IgD-negative memory B cell (primary cell): ENCODE measurements around the gene ARHGAP27. TPM values are rescaled to one million over a fixed set of nuclear protein-coding genes. Genes with fewer than 3 reads are reported as not detected.

Experiments
- H3K27ac Mint-ChIP-seq, 3 donors: one replicate each; pipeline ENCODE4 v1.8.0; 2020 to 2022; ENCODE audit warnings: mild to moderate bottlenecking in 3 of 3, mixed read lengths in 3 of 3, moderate library complexity in 1 of 3
- H3K27me3 Mint-ChIP-seq: one replicate; pipeline ENCODE4 v1.8.0; 2021; ENCODE audit warnings: mixed read lengths
- H3K36me3 Mint-ChIP-seq: one replicate; pipeline ENCODE4 v1.8.0; 2020; ENCODE audit warnings: mild to moderate bottlenecking, mixed read lengths
- H3K4me1 Mint-ChIP-seq, 3 donors: one replicate each; pipeline ENCODE4 v1.8.0; 2020 to 2022; ENCODE audit warnings: mixed read lengths in 3 of 3, mild to moderate bottlenecking in 1 of 3
- H3K4me3 Mint-ChIP-seq, 4 donors: one replicate each; pipeline ENCODE4 v1.8.0; 2020 to 2022; ENCODE audit warnings: mild to moderate bottlenecking in 4 of 4, mixed read lengths in 4 of 4, moderate library complexity in 3 of 4
- H3K9me3 Mint-ChIP-seq, 3 donors: one replicate each; pipeline ENCODE4 v1.8.0; 2020 to 2021; ENCODE audit warnings: mixed read lengths in 3 of 3, mild to moderate bottlenecking in 1 of 3
- polyA plus RNA-seq: library from polyadenylated mRNA; unstranded; fragments of 300-500 nt; fragmentation: Illumina TruSeq; gene quantifications from one replicate; pipeline ENCODE4 v1.2.3, GENCODE V29; 2021

Gene ARHGAP27
- polyA plus RNA-seq, 1 donor from 2014 or later: 65.3 TPM

DNA sequence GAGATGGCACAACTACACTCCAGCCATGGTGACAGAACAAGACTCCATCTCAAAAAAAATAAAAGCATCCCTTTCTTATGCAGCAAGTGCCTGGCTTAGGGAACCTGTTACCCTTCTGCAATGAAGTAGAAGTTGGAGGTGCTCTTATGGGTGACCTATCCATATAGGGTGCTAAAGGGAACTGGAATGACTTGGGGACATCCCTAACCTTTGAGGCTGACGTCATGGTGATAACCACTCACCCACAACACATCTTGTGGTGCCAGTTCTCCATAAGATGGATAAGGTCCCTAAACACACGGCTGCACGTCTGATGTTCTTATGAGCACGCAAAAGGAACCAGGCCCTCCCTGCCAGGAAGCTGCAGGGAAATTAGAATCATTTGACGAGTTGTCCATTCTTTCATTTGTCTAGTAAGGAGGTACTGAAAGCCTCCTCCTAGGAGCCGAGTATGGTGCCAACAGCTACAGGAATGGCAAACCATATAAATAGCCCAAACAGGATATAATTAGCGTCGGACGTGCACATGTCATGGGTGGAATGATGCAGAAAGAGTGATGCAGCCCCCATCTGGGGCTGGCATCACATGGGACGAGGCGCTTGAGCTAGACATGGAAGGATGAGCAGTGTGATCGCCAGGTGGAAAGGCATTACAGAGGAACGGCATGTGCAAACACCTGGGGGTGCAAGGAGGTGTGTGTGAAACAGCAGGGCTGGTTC, 52.5 kb downstream of the ARHGAP27 start:
- Mint-ChIP-seq H3K4me1 (peaks cover 4 to 7% (median 4%) of the 10 kb centered on the region in 3 donors), H3K27ac (no peak overlapping the region), H3K27me3 (peaks cover 11% of the 10 kb centered on the region), H3K4me3 (peak overlapping the region in 2 of 4 donors; percentile 28 to 54), H3K9me3 (no peaks in the 10 kb centered on the region), H3K36me3 (peaks cover 4% of the 10 kb centered on the region)

DNA sequence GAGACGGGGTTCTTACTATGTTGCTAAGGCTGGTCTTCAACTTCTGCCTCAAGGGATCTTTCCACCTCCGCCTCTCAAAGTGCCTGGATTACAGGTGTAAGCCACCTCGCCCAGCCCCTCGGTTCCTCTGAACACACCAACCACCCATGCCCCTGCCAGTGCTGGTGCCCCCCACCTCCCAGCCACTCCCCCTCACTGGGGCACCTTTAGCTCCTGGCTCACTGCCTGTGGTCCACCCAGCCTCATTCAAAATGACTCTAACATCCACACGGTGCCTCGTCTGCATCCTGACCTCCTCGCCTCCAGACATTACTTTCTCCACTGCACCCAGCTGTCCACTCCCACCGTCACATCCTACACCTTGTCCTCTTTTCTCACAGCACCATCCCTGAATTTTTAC, 55.3 kb downstream of the ARHGAP27 start:
- Mint-ChIP-seq H3K27me3 (peaks cover 10% of the 10 kb centered on the region), H3K36me3 (no peaks in the 10 kb centered on the region), H3K4me3 (no peak overlapping the region), H3K9me3 (no peaks in the 10 kb centered on the region), H3K27ac (no peak overlapping the region), H3K4me1 (peaks cover 4 to 10% (median 9%) of the 10 kb centered on the region in 3 donors)

DNA sequence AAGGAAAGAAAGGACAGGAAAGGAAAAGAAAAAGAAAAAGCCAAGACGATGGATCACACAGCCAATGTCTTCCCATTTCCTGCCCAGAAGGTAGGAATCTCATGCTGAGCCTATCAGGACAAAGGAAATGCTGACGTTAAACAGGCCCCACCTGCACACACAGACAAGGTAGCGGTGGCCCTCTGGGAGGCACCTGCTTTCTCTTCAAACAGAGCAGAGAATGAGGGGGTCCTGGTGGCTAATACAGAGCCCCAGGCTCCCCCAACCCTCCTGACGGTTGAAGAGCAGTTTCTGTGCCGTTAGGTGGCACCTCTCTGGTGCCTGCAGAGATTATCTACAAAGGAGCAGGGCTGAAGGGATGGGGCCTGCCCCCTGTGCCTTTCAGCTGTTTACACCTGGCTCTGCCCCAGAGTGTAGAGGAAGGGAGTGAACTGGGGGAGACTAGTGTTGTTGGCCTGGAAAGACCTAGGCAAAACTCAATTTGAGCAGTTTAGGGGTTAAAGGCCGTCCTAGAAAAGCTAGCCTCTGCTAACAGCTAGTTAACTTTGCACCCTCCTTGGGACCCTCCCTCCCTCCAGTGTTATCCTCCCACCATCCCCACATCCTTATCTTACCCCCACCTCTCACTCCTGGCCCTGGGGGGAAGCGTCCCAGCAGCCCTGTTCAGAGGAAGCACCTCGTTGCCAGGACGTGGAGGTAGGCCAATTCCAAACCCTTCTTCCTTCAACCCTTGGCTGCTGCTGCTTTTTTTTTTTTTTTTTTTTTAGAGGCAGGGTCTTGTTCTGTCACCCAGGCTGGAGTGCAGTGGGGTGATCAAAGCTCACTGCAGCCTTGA, 56.3 kb downstream of the ARHGAP27 start:
- Mint-ChIP-seq H3K27me3 (peaks cover 15% of the 10 kb centered on the region), H3K4me3 (no peak overlapping the region), H3K9me3 (no peaks in the 10 kb centered on the region), H3K36me3 (no peaks in the 10 kb centered on the region), H3K27ac (peak overlapping the region in 1 of 3 donors; percentile 51), H3K4me1 (peaks cover 4 to 14% (median 9%) of the 10 kb centered on the region in 3 donors)

DNA sequence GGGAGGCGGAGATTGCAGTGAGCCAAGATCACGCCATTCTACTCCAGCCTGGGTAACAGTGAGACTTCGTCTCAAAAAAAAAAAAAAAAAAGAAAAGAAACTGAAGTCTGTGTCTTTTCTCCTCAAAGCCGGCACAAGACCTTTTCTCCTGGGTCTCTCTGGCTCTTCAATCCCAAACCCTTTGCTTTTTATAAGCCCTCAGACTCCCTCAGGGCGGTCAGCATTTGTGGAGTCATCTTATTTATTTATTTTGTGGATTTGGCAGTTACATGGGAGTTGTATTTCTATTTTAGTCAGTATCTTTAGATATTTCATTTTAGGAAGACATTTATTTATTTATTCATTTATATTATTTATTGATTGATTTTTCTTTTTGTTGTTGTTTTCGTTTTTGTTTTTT, 58.2 kb downstream of the ARHGAP27 start:
- peak overlapping the region in 1 of 4 donors; percentile 43 for H3K4me3 Mint-ChIP-seq
- H3K27ac Mint-ChIP-seq: no peak overlapping the region
- peaks cover 5 to 11% (median 9%) of the 10 kb centered on the region in 3 donors for H3K4me1 Mint-ChIP-seq
- no peaks in the 10 kb centered on the region for H3K9me3 Mint-ChIP-seq
- no peaks in the 10 kb centered on the region for H3K36me3 Mint-ChIP-seq
- peaks cover 17% of the 10 kb centered on the region for H3K27me3 Mint-ChIP-seq

DNA sequence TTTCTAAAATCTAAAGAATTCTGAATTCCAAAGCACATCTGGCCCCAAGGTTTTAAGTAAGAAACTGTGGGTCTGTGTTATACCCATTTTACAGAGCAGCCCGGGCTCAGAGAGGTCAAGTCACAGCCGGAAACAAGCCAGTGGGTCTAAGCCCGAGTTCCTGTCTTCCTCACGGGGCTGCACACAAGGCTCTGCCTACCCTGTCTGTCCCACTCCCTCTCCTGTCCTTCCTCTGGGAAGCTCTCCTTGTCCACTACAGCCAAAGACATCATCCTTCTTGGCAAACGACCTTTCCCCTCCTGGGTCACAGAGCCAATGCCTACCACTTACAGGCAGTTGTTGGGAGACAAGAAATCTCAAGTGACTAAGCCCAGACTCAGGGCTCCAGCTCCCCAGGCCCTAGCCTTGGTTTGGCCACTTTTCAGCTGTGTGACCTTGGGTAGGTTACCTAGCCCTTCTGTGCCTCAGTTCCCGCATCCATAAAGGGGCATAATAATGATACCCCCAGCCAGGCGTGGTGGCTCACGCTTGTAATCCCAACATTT, 60.3 kb downstream of the ARHGAP27 start:
- H3K4me1 Mint-ChIP-seq: peaks cover 5 to 11% (median 9%) of the 10 kb centered on the region in 3 donors
- peaks cover 13% of the 10 kb centered on the region for H3K27me3 Mint-ChIP-seq
- H3K36me3 Mint-ChIP-seq: no peaks in the 10 kb centered on the region
- no peaks in the 10 kb centered on the region for H3K9me3 Mint-ChIP-seq
- no peak overlapping the region for H3K4me3 Mint-ChIP-seq
- H3K27ac Mint-ChIP-seq: no peak overlapping the region

DNA sequence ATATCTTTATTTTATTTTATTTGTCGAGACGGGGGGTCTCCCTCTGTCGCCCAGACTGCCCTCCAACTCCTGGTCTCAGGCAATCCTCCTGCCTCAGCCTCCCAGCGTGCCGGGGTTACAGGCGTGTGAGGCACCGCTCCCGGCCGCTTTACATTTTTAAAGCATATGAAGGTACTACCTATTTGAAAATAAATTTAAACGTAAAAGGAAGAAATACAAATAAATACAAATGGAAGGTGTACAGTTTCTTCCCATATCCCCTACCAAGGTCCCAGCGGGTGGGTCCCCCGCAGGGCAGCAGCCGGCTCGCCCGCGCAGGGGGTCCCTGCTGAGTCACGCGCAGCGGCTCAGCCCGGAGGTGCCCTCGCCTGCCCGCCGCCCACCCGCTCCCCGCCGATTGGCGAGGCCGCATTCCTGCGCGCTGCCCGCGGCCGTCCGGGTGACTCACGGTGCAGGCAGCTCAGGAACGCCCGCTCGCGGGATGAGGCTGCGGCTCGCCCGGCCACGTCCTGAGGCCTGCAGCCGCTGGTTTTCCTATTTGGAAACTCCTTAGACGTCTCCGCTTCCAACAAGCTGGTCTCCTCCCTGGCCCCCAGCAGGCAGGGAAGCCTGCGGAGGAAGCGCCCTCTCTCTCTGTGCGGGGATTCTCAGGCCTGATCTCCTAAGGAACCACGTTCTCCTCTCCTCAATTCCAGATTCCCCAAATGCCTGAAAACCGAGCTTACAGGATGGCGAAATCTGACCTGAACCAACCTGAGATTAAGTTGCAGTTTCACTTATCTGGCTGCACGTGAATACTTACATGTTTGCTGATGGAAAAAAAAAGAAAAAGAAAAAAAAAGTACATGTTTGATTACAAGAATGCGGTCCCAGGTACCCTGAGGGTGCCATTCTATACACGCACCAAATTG, 61.0 kb downstream of the ARHGAP27 start:
- Mint-ChIP-seq H3K27me3 (peaks cover 13% of the 10 kb centered on the region), H3K36me3 (no peaks in the 10 kb centered on the region), H3K4me1 (peaks cover 7 to 11% (median 9%) of the 10 kb centered on the region in 3 donors), H3K9me3 (no peaks in the 10 kb centered on the region), H3K4me3 (peak overlapping the region in 3 of 4 donors; percentile 34 to 68 (median 41)), H3K27ac (no peak overlapping the region)

DNA sequence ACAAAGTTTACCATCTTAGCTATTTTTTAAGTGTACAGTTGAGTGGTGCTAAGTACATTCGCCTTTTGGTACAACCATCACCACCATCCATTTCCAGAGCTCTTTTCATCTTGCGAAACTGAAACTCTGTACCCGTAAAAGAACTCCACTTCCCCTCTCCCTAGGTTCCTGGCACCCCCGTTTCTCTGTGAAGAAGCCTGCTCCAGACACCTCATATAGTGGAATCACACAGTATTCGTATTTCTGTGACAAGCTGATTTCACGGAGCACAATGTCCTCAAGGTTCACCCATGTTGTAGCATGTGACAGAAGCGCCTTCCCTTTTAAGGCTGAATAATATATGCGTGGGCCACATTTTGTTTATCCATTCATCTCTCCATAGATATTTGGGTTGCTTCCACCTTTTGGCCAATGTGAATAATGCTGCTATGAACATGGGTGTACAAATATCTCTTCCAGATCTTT, 61.7 kb downstream of the ARHGAP27 start:
- H3K9me3 Mint-ChIP-seq: no peaks in the 10 kb centered on the region
- no peaks in the 10 kb centered on the region for H3K36me3 Mint-ChIP-seq
- no peak overlapping the region for H3K27ac Mint-ChIP-seq
- peaks cover 15% of the 10 kb centered on the region for H3K27me3 Mint-ChIP-seq
- H3K4me3 Mint-ChIP-seq: peak overlapping the region in 1 of 4 donors; percentile 7
- peaks cover 7 to 11% (median 9%) of the 10 kb centered on the region in 3 donors for H3K4me1 Mint-ChIP-seq

DNA sequence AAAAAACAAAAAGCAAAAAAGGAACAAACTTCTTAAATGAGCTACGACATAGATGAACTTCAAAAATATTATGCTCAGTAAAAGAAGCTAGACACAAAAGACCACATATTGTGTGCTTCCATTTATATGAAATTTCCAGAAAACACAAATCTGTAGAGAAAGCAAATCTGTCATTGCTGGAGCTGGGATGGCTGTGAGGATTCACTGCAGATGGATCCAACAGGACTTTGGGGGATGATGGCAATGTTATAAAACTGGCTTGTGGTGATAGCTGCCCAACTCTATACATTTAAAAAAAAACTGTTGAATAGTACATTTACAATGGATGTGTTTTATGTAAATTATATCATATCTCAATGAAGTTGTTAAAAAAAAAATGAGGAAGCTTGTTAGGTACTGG, 63.2 kb downstream of the ARHGAP27 start:
- H3K27ac Mint-ChIP-seq: no peak overlapping the region
- peaks cover 17% of the 10 kb centered on the region for H3K27me3 Mint-ChIP-seq
- peaks cover 7 to 11% (median 9%) of the 10 kb centered on the region in 3 donors for H3K4me1 Mint-ChIP-seq
- H3K4me3 Mint-ChIP-seq: no peak overlapping the region
- H3K9me3 Mint-ChIP-seq: peaks cover 0 to 2% (median 0%) of the 10 kb centered on the region in 3 donors
- H3K36me3 Mint-ChIP-seq: no peaks in the 10 kb centered on the region

DNA sequence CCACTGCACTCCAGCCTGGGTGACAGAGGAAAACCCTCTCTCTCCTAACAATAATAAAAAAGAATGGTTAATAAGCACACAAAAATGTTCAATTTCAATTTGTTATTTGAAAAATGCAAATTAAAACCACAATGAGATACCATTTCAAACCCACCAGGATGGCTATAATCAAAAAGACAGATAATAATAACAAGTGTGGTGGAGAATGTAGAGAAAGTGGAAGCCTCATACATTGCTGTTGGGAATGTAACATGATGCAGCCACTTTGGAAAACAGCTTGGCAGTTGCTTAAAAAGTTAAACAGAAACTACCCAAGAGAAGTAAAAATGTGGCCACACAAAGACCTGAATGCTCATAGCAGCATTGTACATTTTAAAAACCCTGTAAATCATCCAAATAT, 64.0 kb downstream of the ARHGAP27 start:
- Mint-ChIP-seq H3K36me3 (no peaks in the 10 kb centered on the region), H3K27me3 (peaks cover 19% of the 10 kb centered on the region), H3K9me3 (peaks cover 0 to 4% (median 0%) of the 10 kb centered on the region in 3 donors), H3K4me3 (no peak overlapping the region), H3K4me1 (peaks cover 2 to 9% (median 7%) of the 10 kb centered on the region in 3 donors), H3K27ac (no peak overlapping the region)

DNA sequence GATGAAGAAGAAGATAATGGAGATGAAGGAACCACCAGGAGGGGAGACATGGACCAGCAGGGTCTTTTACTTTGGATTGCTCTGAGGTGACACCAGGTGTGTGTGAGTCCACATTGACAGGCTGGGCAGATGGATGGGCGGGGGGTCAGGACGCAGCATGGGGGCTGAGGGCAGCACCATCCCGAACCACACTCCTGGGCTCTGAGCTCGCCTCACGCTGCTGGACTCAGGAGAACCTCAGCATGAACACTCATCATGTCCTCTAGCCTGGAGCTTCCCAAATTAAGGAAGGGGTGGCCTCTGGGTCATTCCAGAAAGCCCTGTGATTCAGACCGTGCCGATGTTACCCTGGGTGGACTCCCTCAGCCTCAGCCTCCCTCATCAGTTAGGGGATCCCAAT, 65.5 kb downstream of the ARHGAP27 start:
- H3K4me3 Mint-ChIP-seq: peak overlapping the region in 1 of 4 donors; percentile 1
- H3K27ac Mint-ChIP-seq: no peak overlapping the region
- H3K36me3 Mint-ChIP-seq: no peaks in the 10 kb centered on the region
- H3K4me1 Mint-ChIP-seq: peaks cover 2 to 9% (median 4%) of the 10 kb centered on the region in 3 donors
- H3K27me3 Mint-ChIP-seq: peaks cover 22% of the 10 kb centered on the region
- peaks cover 0 to 12% (median 11%) of the 10 kb centered on the region in 3 donors for H3K9me3 Mint-ChIP-seq

DNA sequence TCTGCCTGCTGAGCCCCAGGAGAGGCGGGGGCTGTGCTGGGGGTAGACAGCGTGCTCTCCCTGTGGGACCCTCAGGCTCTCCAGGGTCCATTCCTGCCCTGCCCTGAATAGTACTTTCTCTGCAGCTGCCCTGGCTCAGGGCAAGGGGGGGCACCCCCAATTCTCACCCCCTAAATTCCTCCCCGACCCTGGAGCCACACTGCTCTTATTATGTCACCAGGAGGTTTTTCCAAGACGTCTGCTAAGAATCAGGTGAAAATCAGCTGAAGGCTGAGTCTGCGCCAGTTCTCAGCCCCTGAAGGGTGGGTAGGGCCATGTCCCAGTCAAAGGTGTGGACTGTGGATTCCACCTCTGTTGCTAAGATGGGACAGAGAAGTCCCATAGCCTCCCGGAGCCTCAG, 66.0 kb downstream of the ARHGAP27 start:
- H3K36me3 Mint-ChIP-seq: no peaks in the 10 kb centered on the region
- no peak overlapping the region for H3K27ac Mint-ChIP-seq
- no peak overlapping the region for H3K4me3 Mint-ChIP-seq
- peaks cover 1 to 9% (median 2%) of the 10 kb centered on the region in 3 donors for H3K4me1 Mint-ChIP-seq
- peaks cover 0 to 12% (median 11%) of the 10 kb centered on the region in 3 donors for H3K9me3 Mint-ChIP-seq
- H3K27me3 Mint-ChIP-seq: peaks cover 19% of the 10 kb centered on the region

DNA sequence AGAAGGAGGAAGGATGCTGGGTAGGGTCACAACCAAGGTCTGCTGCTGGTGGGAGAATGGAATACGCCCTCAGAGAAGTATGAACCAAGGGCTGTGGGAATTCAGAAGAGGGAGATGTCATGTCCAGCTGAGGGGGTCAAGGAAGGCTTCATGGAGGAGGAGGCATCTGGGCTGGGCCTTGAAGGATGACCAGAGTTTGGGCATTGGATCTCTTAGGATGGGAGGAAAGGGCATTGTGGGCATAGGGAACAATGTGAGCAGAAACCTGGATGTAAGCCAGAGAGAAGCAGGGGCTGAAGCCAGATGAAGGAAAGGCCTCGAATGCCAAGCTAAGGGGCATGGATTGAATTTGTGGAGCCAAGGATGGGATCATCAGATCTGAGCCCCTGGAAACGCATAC, 66.6 kb downstream of the ARHGAP27 start:
- peaks cover 0 to 12% (median 11%) of the 10 kb centered on the region in 3 donors for H3K9me3 Mint-ChIP-seq
- H3K4me1 Mint-ChIP-seq: peaks cover 1 to 8% (median 2%) of the 10 kb centered on the region in 3 donors
- no peak overlapping the region for H3K4me3 Mint-ChIP-seq
- H3K27ac Mint-ChIP-seq: no peak overlapping the region
- no peaks in the 10 kb centered on the region for H3K36me3 Mint-ChIP-seq
- H3K27me3 Mint-ChIP-seq: peaks cover 19% of the 10 kb centered on the region

DNA sequence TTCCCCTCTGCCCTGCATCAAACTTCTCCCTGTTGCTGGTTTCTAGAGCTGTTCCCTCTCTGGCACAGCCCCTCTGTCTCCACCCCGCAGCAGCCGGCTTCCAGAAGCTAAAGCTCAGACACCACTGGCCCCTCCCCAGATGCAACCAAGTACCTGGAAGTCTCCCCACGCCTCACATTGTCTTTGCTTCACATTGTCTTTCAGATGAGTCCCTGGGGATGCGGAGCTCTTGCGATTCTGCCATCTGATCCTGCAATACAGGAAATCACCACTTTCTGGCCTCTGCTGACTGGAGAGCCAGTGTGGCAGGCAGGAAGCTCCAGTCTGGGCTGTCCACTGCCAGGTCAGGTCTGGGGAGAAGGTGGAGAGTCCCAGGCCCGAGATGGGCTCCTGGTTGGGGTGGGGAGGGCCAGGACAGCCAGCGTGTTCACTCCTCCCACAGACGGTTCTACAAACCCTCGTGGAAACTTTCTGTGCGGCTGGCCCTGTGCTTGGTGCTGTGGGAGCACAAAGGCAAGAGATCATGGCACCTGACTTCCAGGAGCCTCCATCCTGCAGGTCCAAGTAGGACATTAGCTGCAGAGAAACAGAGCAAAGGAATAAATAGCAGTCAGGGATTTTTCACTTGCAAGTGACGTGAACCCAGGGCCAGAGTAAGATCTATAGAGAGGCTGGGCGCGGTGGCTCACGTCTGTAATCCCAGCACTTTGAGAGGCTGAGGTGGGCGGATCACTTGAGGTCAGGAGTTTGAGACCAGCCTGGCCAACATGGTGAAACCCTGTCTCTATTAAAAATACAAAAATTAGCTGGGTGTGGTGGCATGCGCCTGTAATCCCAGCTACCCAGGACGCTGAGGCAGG, 67.9 kb downstream of the ARHGAP27 start:
- peaks cover 0 to 5% (median 2%) of the 10 kb centered on the region in 3 donors for H3K4me1 Mint-ChIP-seq
- peaks cover 0 to 12% (median 11%) of the 10 kb centered on the region in 3 donors for H3K9me3 Mint-ChIP-seq
- H3K4me3 Mint-ChIP-seq: no peak overlapping the region
- no peaks in the 10 kb centered on the region for H3K36me3 Mint-ChIP-seq
- no peak overlapping the region for H3K27ac Mint-ChIP-seq
- H3K27me3 Mint-ChIP-seq: peaks cover 20% of the 10 kb centered on the region
